ENCODE data around the gene NOP56.

GRCh38 chr20:2663887-2664719 lies 11.7 kb downstream of the NOP56 start, which contains the start of gene IDH3B:
- no peak for TF ChIP-seq CTCF (IDR thresholded peaks at IDR 0.05 in 2 of 3, conservative IDR thresholded peaks at IDR 0.05 in 1 of 3; ENCODE audit: borderline replicate concordance in 1 of 3, insufficient read depth in 1 of 3, low read depth in 2 of 3, low read length in 2 of 3)
- TF ChIP-seq POLR2AphosphoS5 (IDR thresholded peaks at IDR 0.05; ENCODE audit: low read depth, low read length) = peak; percentile 95
- no peak for TF ChIP-seq REST (IDR thresholded peaks at IDR 0.05; ENCODE audit: low read depth)
- TF ChIP-seq CEBPB (IDR thresholded peaks at IDR 0.05; ENCODE audit: low read depth) = no peak
- TF ChIP-seq ZNF274 (IDR thresholded peaks at IDR 0.05; ENCODE audit: low read depth, low read length) = no peak
- TF ChIP-seq EZH2 (IDR thresholded peaks at IDR 0.05) = no peak
- no peak for TF ChIP-seq EZH2phosphoT487 (IDR thresholded peaks at IDR 0.05; ENCODE audit: borderline replicate concordance)
- peak; percentile 69 for TF ChIP-seq POLR2A (IDR thresholded peaks at IDR 0.05; ENCODE audit: borderline replicate concordance, extremely low read depth, insufficient read depth, insufficient read length)
- TF ChIP-seq, protein P1, sequence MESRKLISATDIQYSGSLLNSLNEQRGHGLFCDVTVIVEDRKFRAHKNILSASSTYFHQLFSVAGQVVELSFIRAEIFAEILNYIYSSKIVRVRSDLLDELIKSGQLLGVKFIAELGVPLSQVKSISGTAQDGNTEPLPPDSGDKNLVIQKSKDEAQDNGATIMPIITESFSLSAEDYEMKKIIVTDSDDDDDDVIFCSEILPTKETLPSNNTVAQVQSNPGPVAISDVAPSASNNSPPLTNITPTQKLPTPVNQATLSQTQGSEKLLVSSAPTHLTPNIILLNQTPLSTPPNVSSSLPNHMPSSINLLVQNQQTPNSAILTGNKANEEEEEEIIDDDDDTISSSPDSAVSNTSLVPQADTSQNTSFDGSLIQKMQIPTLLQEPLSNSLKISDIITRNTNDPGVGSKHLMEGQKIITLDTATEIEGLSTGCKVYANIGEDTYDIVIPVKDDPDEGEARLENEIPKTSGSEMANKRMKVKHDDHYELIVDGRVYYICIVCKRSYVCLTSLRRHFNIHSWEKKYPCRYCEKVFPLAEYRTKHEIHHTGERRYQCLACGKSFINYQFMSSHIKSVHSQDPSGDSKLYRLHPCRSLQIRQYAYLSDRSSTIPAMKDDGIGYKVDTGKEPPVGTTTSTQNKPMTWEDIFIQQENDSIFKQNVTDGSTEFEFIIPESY (IDR thresholded peaks at IDR 0.05; ENCODE audit: extremely low read depth, insufficient replicate concordance, low read length) = peak; percentile 59
- no peak for TF ChIP-seq RAD21 (IDR thresholded peaks at IDR 0.05; ENCODE audit: low read depth)
- TF ChIP-seq, protein P2, sequence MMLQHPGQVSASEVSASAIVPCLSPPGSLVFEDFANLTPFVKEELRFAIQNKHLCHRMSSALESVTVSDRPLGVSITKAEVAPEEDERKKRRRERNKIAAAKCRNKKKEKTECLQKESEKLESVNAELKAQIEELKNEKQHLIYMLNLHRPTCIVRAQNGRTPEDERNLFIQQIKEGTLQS (IDR thresholded peaks at IDR 0.05) = no peak
- TF ChIP-seq TCF7L2 (IDR thresholded peaks at IDR 0.05; ENCODE audit: borderline replicate concordance, extremely low read depth, insufficient read depth, insufficient read length) = no peak
